ENCODE measurements around the gene KCNE3.

- no peak for TF ChIP-seq TFDP1 (CRISPR knock-in tag; IDR thresholded peaks at IDR 0.05; ENCODE audit: borderline replicate concordance)
- TF ChIP-seq, protein P1, sequence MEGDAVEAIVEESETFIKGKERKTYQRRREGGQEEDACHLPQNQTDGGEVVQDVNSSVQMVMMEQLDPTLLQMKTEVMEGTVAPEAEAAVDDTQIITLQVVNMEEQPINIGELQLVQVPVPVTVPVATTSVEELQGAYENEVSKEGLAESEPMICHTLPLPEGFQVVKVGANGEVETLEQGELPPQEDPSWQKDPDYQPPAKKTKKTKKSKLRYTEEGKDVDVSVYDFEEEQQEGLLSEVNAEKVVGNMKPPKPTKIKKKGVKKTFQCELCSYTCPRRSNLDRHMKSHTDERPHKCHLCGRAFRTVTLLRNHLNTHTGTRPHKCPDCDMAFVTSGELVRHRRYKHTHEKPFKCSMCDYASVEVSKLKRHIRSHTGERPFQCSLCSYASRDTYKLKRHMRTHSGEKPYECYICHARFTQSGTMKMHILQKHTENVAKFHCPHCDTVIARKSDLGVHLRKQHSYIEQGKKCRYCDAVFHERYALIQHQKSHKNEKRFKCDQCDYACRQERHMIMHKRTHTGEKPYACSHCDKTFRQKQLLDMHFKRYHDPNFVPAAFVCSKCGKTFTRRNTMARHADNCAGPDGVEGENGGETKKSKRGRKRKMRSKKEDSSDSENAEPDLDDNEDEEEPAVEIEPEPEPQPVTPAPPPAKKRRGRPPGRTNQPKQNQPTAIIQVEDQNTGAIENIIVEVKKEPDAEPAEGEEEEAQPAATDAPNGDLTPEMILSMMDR (CRISPR knock-in tag; IDR thresholded peaks at IDR 0.05), result no peak
- TF ChIP-seq TRIM24 (CRISPR knock-in tag; IDR thresholded peaks at IDR 0.05), result no peak
- no peak for TF ChIP-seq ZNF503 (CRISPR knock-in tag; IDR thresholded peaks at IDR 0.05)
These were observed 7.8 kb downstream of the KCNE3 start for GRCh38 chr11:74459584-74459983.

Measured in HepG2 (cell line).